Upper lobe of right lung (tissue), 1 donor: ENCODE data around the gene MRPS34. TPM values are rescaled to one million over a fixed set of nuclear protein-coding genes. Genes with fewer than 3 reads are reported as not detected.
A peak's percentile ranks its signal among the peaks of the same experiment; 100 is the strongest.

Experiments used
- ATAC-seq: fragments of 200-7000 bp; cut with Tn5 transposase; one replicate; pipeline ENCODE4 v1.9.1; 2020; ENCODE audit warnings: mild to moderate bottlenecking, moderate library complexity
- DNase-seq: peaks from one replicate; pipeline ENCODE4 v3.0.0-alpha.2; 2020
- H3K27ac ChIP-seq: fragments of 200-600 bp; one replicate; pipeline ENCODE4 v1.8.0; 2022
- H3K27me3 ChIP-seq: fragments of 200-600 bp; one replicate; pipeline ENCODE4 v1.8.0; 2022; ENCODE audit warnings: mild to moderate bottlenecking
- H3K36me3 ChIP-seq: fragments of 200-600 bp; one replicate; pipeline ENCODE4 v1.8.0; 2022
- H3K4me1 ChIP-seq: fragments of 200-600 bp; one replicate; pipeline ENCODE4 v1.8.0; 2022
- H3K4me3 ChIP-seq: fragments of 200-600 bp; one replicate; pipeline ENCODE4 v1.8.0; 2022; ENCODE audit warnings: mild to moderate bottlenecking
- H3K9me3 ChIP-seq: fragments of 200-600 bp; one replicate; pipeline ENCODE4 v1.8.0; 2022
- CTCF ChIP-seq: fragments of 200-600 bp; IDR thresholded peaks from one replicate; pipeline ENCODE4 v1.8.0; 2022; ENCODE audit warnings: antibody characterized with exemption
- intact Hi-C: fragments of 100-400 bp; cut with DNase I; formaldehyde crosslinking; loops from one replicate; pipeline ENCODE4 v1.11.0; 2022
- microRNA-seq: library from miRNA; unstranded; fragments of <30 nt; microRNA quantifications from one replicate; pipeline ENCODE4 v1.2.0, GENCODE V29; 2020; ENCODE audit warnings: borderline microRNAs expressed
- total RNA-seq: library from RNA; stranded (reverse); fragmentation: NEBNext Ultra II Directional; extraction: Animal tissue kit (Norgen Biotek cat#: 25700); gene quantifications from one replicate; pipeline ENCODE4 v1.2.1, GENCODE V29; 2021
- donor health status: DM: no; HTN: yes; CAD: no; lungs with severe emphysema.

MRPS34 gene
- total RNA-seq, 1 donor from 2014 or later = 62.7 TPM

- ATAC-seq = no peak
- H3K9me3 ChIP-seq = no peaks in the 10 kb centered on the region
- TF ChIP-seq CTCF = no peak
- intact Hi-C loops = no loop called here
- no peak overlapping the region for H3K27ac ChIP-seq
- no peak overlapping the region for H3K4me3 ChIP-seq
- no peak for DNase-seq
- H3K27me3 ChIP-seq = no peaks in the 10 kb centered on the region
- peaks cover 44% of the 10 kb centered on the region for H3K36me3 ChIP-seq
- peaks cover 15% of the 10 kb centered on the region for H3K4me1 ChIP-seq
Measured at GRCh38 chr16:1726661-1727502, 46.1 kb downstream of the MRPS34 start.

- DNase-seq = no peak
- TF ChIP-seq CTCF = no peak
Measured at GRCh38 chr16:1724491-1724890, 48.4 kb downstream of the MRPS34 start.

GRCh38 chr16:1723450-1724147 is 49.3 kb downstream of the MRPS34 start:
- intact Hi-C loops = no loop called here
- no peak for DNase-seq
- Histone ChIP-seq H3K36me3 (peaks cover 20% of the 10 kb centered on the region), H3K27ac (peak overlapping the region; percentile 55), H3K9me3 (no peaks in the 10 kb centered on the region), H3K27me3 (no peaks in the 10 kb centered on the region), H3K4me3 (no peak overlapping the region), H3K4me1 (peaks cover 26% of the 10 kb centered on the region)
- peak; percentile 62 for ATAC-seq
- peak; percentile 87 for TF ChIP-seq CTCF

More at GRCh38 chr16:1724491-1724890, 48.4 kb downstream of the MRPS34 start:
- Histone ChIP-seq H3K27ac (no peak overlapping the region), H3K27me3 (no peaks in the 10 kb centered on the region), H3K4me1 (peaks cover 26% of the 10 kb centered on the region), H3K9me3 (no peaks in the 10 kb centered on the region), H3K36me3 (peaks cover 27% of the 10 kb centered on the region), H3K4me3 (no peak overlapping the region)
- intact Hi-C loops = no loop called here
- no peak for ATAC-seq

Small RNAs within 50 kb of the gene (microRNA-seq; reads per million reads assigned to microRNA genes)
- not detected for gene MIR3177

Other genes with a start within 250 kb of the MRPS34 start
- gene TMEM204, start 239.5 kb downstream of the MRPS34 start, total RNA-seq = 69.2 TPM
- 38.4 TPM for gene IFT140, start 161.1 kb downstream of the MRPS34 start, total RNA-seq
- gene CRAMP1, start 160.8 kb downstream of the MRPS34 start, total RNA-seq = 21.4 TPM
- gene JPT2, start 94.9 kb downstream of the MRPS34 start, total RNA-seq = 44.8 TPM
- 77.3 TPM for gene MAPK8IP3, start 66.9 kb downstream of the MRPS34 start, total RNA-seq
- gene NME3, start 1.6 kb downstream of the MRPS34 start, total RNA-seq = 67.2 TPM
- gene EME2, start 324 bp downstream of the MRPS34 start, total RNA-seq = 19.2 TPM
- 43.0 TPM for gene SPSB3, start 9.4 kb upstream of the MRPS34 start, total RNA-seq
- 38.9 TPM for gene NUBP2, start 9.8 kb upstream of the MRPS34 start, total RNA-seq
- 2.5 TPM for gene IGFALS, start 20.6 kb upstream of the MRPS34 start, total RNA-seq
- 71.8 TPM for gene HAGH, start 53.7 kb upstream of the MRPS34 start, total RNA-seq
- gene FAHD1, start 54.1 kb upstream of the MRPS34 start, total RNA-seq = 17.2 TPM
- not detected for gene MEIOB, start 99.0 kb upstream of the MRPS34 start, total RNA-seq
- not detected for gene HS3ST6, start 145.3 kb upstream of the MRPS34 start, total RNA-seq
- 28.8 TPM for gene MSRB1, start 170.1 kb upstream of the MRPS34 start, total RNA-seq
- gene RPL3L, start 181.6 kb upstream of the MRPS34 start, total RNA-seq = not detected
- 86.7 TPM for gene NDUFB10, start 186.4 kb upstream of the MRPS34 start, total RNA-seq
- gene RPS2, start 191.7 kb upstream of the MRPS34 start, total RNA-seq = 1,490 TPM
- not detected for gene RNF151, start 193.7 kb upstream of the MRPS34 start, total RNA-seq
- gene TBL3, start 198.9 kb upstream of the MRPS34 start, total RNA-seq = 24.7 TPM
- 1.8 TPM for gene NOXO1, start 208.3 kb upstream of the MRPS34 start, total RNA-seq
- 23.1 TPM for gene GFER, start 211.1 kb upstream of the MRPS34 start, total RNA-seq
- gene SYNGR3, start 216.8 kb upstream of the MRPS34 start, total RNA-seq = 0.61 TPM
- 38.2 TPM for gene ZNF598, start 236.7 kb upstream of the MRPS34 start, total RNA-seq
- gene NPW, start 246.7 kb upstream of the MRPS34 start, total RNA-seq = not detected